HG03064 (cell line): ENCODE measurements around the gene FBXL22.
"Not testable (repeated sequence)": the region's sequence is repeated elsewhere in the genome, so short reads cannot be mapped to it uniquely, and the experiment has no call there.

ENCODE experiments used
- ATAC-seq: cut with Tn5 transposase; IDR thresholded peaks from one replicate; pipeline ENCODE4 v1.9.1; 2021; ENCODE audit warnings: low read depth; ENCODE audit not compliant: unreplicated experiment

The FBXL22 gene

GRCh38 chr15:63610209-63610841 is 13.1 kb downstream of the FBXL22 start:
- peak; percentile 48 for ATAC-seq

GRCh38 chr15:63611177-63611576 is 14.0 kb downstream of the FBXL22 start:
- no peak for ATAC-seq

- ATAC-seq, result no peak
Observed at GRCh38 chr15:63612300-63612699, 15.1 kb downstream of the FBXL22 start.

- ATAC-seq, result no peak
Observed at GRCh38 chr15:63615935-63616334, 18.7 kb downstream of the FBXL22 start.

GRCh38 chr15:63617147-63617546 is 20.0 kb downstream of the FBXL22 start:
- ATAC-seq, result not testable (repeated sequence)

- not testable (repeated sequence) for ATAC-seq
Observed at GRCh38 chr15:63617627-63618026, 20.4 kb downstream of the FBXL22 start.

GRCh38 chr15:63620760-63621159 is 23.6 kb downstream of the FBXL22 start:
- ATAC-seq, result not testable (repeated sequence)

GRCh38 chr15:63623232-63623969 is 26.2 kb downstream of the FBXL22 start:
- no peak for ATAC-seq

GRCh38 chr15:63626955-63627354 is 29.8 kb downstream of the FBXL22 start:
- peak; percentile 69 for ATAC-seq

- no peak for ATAC-seq
Observed at GRCh38 chr15:63628123-63628822, 31.1 kb downstream of the FBXL22 start.

GRCh38 chr15:63630036-63630751 is 33.0 kb downstream of the FBXL22 start:
- ATAC-seq, result no peak

GRCh38 chr15:63633312-63633711 is 36.1 kb downstream of the FBXL22 start:
- no peak for ATAC-seq

GRCh38 chr15:63634154-63634553 is 37.0 kb downstream of the FBXL22 start:
- no peak for ATAC-seq

- ATAC-seq, result no peak
Observed at GRCh38 chr15:63636518-63637061, 39.4 kb downstream of the FBXL22 start.

- no peak for ATAC-seq
Observed at GRCh38 chr15:63638839-63639238, 41.7 kb downstream of the FBXL22 start.

GRCh38 chr15:63640146-63640545 is 43.0 kb downstream of the FBXL22 start:
- ATAC-seq, result no peak
